A673 (cell line): ENCODE data around the gene THSD4. TPM values are rescaled to one million over a fixed set of nuclear protein-coding genes. Genes with fewer than 3 reads are reported as not detected.

Experiments used
- BruUV-seq: library from RNA; stranded (reverse); fragments of 400-500 nt; replicated peaks from 2 replicates; lab custom pipeline; 2021; lab: Mats Ljungman, UMichigan
- CTCF ChIA-PET: fragments of 300-600 bp; sonication (Branson Sonifier 250); formaldehyde crosslinking; loops from one replicate; lab custom pipeline; 2022; ENCODE audit warnings: antibody characterized with exemption; lab: Charles Lee
- POLR2A ChIA-PET: fragments of 300-600 bp; sonication (Branson Sonifier 250); formaldehyde crosslinking; loops from one replicate; lab custom pipeline; 2022; ENCODE audit warnings: antibody characterized with exemption; ENCODE audit not compliant: low non-redundant PET; lab: Charles Lee
- DNase-seq: peaks from one replicate; pipeline ENCODE4 v3.0.0-alpha.2; 2015; ENCODE audit warnings: low spot score
- H3K27ac ChIP-seq: fragments of 200-600 bp; sonication (generic); 2 replicates; pipeline ENCODE4 v1.5.1; 2016; ENCODE audit warnings: mixed run types, low read depth, mild to moderate bottlenecking, mixed read lengths, antibody characterized with exemption, low read length; ENCODE audit not compliant: poor library complexity, severe bottlenecking
- H3K27me3 ChIP-seq: fragments of 200-600 bp; sonication (generic); replicated peaks from 2 replicates; pipeline ENCODE4 v1.6.1; 2017; ENCODE audit warnings: mixed run types, low read depth, mild to moderate bottlenecking, mixed read lengths, antibody characterized with exemption, low read length; ENCODE audit not compliant: insufficient read depth, poor library complexity
- H3K36me3 ChIP-seq: fragments of 200-600 bp; sonication (generic); 2 replicates; pipeline ENCODE4 v1.6.1; 2016; ENCODE audit warnings: mixed run types, mild to moderate bottlenecking, mixed read lengths, antibody characterized with exemption, low read length; ENCODE audit not compliant: insufficient read depth, poor library complexity, severe bottlenecking
- H3K4me1 ChIP-seq: fragments of 200-600 bp; sonication (generic); 2 replicates; pipeline ENCODE4 v1.6.1; 2017; ENCODE audit warnings: mixed run types, mild to moderate bottlenecking, mixed read lengths, antibody characterized with exemption, low read length; ENCODE audit not compliant: insufficient read depth, poor library complexity, severe bottlenecking
- H3K4me3 ChIP-seq: fragments of 200-600 bp; sonication (generic); 2 replicates; pipeline ENCODE4 v1.5.1; 2016; ENCODE audit warnings: low read depth, mixed run types, mild to moderate bottlenecking, mixed read lengths, low read length; ENCODE audit not compliant: poor library complexity, severe bottlenecking
- H3K9me3 ChIP-seq: fragments of 200-600 bp; sonication (generic); 2 replicates; pipeline ENCODE4 v1.6.1; 2016; ENCODE audit warnings: mixed run types, low read depth, mild to moderate bottlenecking, mixed read lengths, antibody characterized with exemption, low read length; ENCODE audit not compliant: poor library complexity, severe bottlenecking
- CTCF ChIP-seq: fragments of 300-800, 200-600 bp; sonication (generic); conservative IDR thresholded peaks from 2 replicates; pipeline ENCODE4 v1.5.1; 2017; ENCODE audit warnings: low read depth, mild to moderate bottlenecking, antibody characterized with exemption, low read length, moderate library complexity, mixed read lengths
- EZH2 ChIP-seq: fragments of 200-600 bp; sonication (generic); IDR thresholded peaks from 2 replicates; pipeline ENCODE4 v1.6.1; 2017; ENCODE audit warnings: borderline replicate concordance, low read depth, mild to moderate bottlenecking, mixed read lengths, antibody characterized with exemption, low read length; ENCODE audit not compliant: poor library complexity, severe bottlenecking
- intact Hi-C: fragments of 100-400 bp; cut with micrococcal nuclease; formaldehyde crosslinking; loops from one replicate; pipeline ENCODE4 v1.10.0; 2022; ENCODE audit not compliant: unreplicated experiment
- total RNA-seq: library from RNA; stranded (reverse); gene quantifications from 2 replicates; pipeline ENCODE4 v1.2.3, GENCODE V29; 2021

The THSD4 gene
- total RNA-seq, 1 experiment from 2014 or later = 2.4 TPM

DNA sequence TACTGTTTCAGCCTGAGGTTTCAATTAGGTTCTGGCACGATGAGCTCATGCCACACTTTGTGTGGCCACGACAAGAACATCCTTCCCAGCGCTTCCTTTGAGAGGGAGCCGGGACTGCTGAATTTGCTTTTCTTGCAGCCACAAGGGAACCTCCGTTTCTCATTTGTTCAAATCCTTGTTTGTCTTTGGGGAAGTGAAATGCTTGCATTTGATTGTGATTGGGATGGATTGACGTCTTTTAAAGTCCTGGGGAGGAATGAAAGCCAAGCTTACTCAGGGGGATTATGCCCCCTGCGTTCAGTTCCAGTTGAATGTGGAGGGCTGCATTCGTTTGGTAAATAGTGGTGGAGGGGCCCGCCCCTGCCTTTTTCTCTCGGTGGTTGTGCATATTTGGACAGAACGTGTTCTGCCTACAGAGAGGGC lies 277.6 kb downstream of the THSD4 start:
- POLR2A ChIA-PET = no interaction called here
- no TSS peak for BruUV-seq
- CTCF ChIA-PET = no interaction called here
- Histone ChIP-seq H3K27ac (no peak overlapping the region), H3K4me1 (peaks cover 20% of the 10 kb centered on the region), H3K4me3 (no peak overlapping the region), H3K27me3 (no peaks in the 10 kb centered on the region), H3K9me3 (no peaks in the 10 kb centered on the region), H3K36me3 (no peaks in the 10 kb centered on the region)
- intact Hi-C loops = no loop called here
- TF ChIP-seq CTCF = no peak
- TF ChIP-seq EZH2 = no peak
- no peak for DNase-seq

- no TSS peak for BruUV-seq
- no peak for DNase-seq
- Histone ChIP-seq H3K36me3 (no peaks in the 10 kb centered on the region), H3K27me3 (no peaks in the 10 kb centered on the region), H3K4me3 (no peak overlapping the region), H3K9me3 (no peaks in the 10 kb centered on the region), H3K27ac (no peak overlapping the region), H3K4me1 (peaks cover 20% of the 10 kb centered on the region)
- CTCF ChIA-PET = no interaction called here
- TF ChIP-seq EZH2 = no peak
- TF ChIP-seq CTCF = no peak
- intact Hi-C loops = no loop called here
- POLR2A ChIA-PET = no interaction called here
Observed at GRCh38 chr15:71393383-71393782, 278.1 kb downstream of the THSD4 start.

- Histone ChIP-seq H3K9me3 (no peaks in the 10 kb centered on the region), H3K4me1 (peaks cover 8% of the 10 kb centered on the region), H3K4me3 (no peak overlapping the region), H3K27ac (no peak overlapping the region), H3K27me3 (no peaks in the 10 kb centered on the region), H3K36me3 (no peaks in the 10 kb centered on the region)
- BruUV-seq = no TSS peak
- intact Hi-C loops = no loop called here
- ChIA-PET POLR2A (no interaction called here), CTCF (no interaction called here)
- TF ChIP-seq EZH2 = no peak
- no peak for TF ChIP-seq CTCF
- no peak for DNase-seq
Observed at GRCh38 chr15:71396536-71397125, 281.4 kb downstream of the THSD4 start.
